Lung (tissue), 12 donors: ENCODE results near the gene FALEC. TPM values are rescaled to one million over a fixed set of nuclear protein-coding genes. Genes with fewer than 3 reads are reported as not detected.

ENCODE experiments used
- ATAC-seq: fragments of 200-7000 bp; cut with Tn5 transposase; one replicate; pipeline ENCODE4 v1.9.1; 2020; ENCODE audit warnings: moderate number of reproducible peaks; ENCODE audit not compliant: insufficient read depth, low FRiP score
- DNase-seq, 3 donors: peaks; one replicate each; pipeline ENCODE4 v3.0.0-alpha.2; 2013 to 2017
- H3K27ac ChIP-seq, 2 donors: one replicate each; pipeline ENCODE4 v1.5.1; 2013; ENCODE audit warnings: mild to moderate bottlenecking in 2 of 2, moderate library complexity in 2 of 2, control low read depth in 1 of 2, inconsistent platforms in 1 of 2, low read depth in 1 of 2, low read length in 1 of 2
- H3K27me3 ChIP-seq, 3 donors: one replicate each; pipeline ENCODE4 v1.5.1; 2013; ENCODE audit warnings: low read length in 2 of 3; ENCODE audit not compliant: control insufficient read depth in 3 of 3, insufficient read depth in 3 of 3
- H3K36me3 ChIP-seq, 4 donors: one replicate each; pipeline ENCODE4 v1.5.1; 2013; ENCODE audit warnings: low read length in 4 of 4, mild to moderate bottlenecking in 1 of 4, moderate library complexity in 1 of 4; ENCODE audit not compliant: control insufficient read depth in 4 of 4, insufficient read depth in 4 of 4
- H3K4me1 ChIP-seq, 5 donors: one replicate each; pipeline ENCODE4 v1.5.1; 2013; ENCODE audit warnings: low read length in 5 of 5, mild to moderate bottlenecking in 2 of 5, moderate library complexity in 1 of 5; ENCODE audit not compliant: control insufficient read depth in 5 of 5, insufficient read depth in 5 of 5
- H3K4me3 ChIP-seq: one replicate; pipeline ENCODE4 v1.5.1; 2013; ENCODE audit warnings: mild to moderate bottlenecking, control low read depth, moderate library complexity
- H3K9ac ChIP-seq, 2 donors: one replicate each; pipeline ENCODE4 v1.5.1; 2013; ENCODE audit warnings: low read length in 2 of 2, control low read depth in 1 of 2; ENCODE audit not compliant: insufficient read depth in 1 of 2
- H3K9me3 ChIP-seq, 4 donors: one replicate each; pipeline ENCODE4 v1.5.1; 2013; ENCODE audit warnings: low read length in 3 of 4, mild to moderate bottlenecking in 1 of 4, moderate library complexity in 1 of 4; ENCODE audit not compliant: control insufficient read depth in 4 of 4, insufficient read depth in 3 of 4
- WGBS, 2 donors: extraction: QIAGEN DNeasy Blood & Tissue Kit; methylation state at CpG; one replicate each; pipeline ENCODE4 v1.1.7; 2013; 5-methylcytosine and 5-hydroxymethylcytosine counted together
- polyA plus RNA-seq, 2 donors: library from polyadenylated mRNA; stranded (reverse); fragments of 200-250 nt; gene quantifications; one replicate each; pipeline ENCODE4 v1.2.1, GENCODE V29; 2013
- total RNA-seq, 2 donors: library from RNA; depleted of rRNA in 1 of 2; stranded (reverse); fragments of >200 nt in 1 of 2; gene quantifications; one replicate each; pipeline ENCODE4 v1.2.1, GENCODE V29; 2014 to 2021
- TF ChIP-seq, protein P1 (sequence below): IDR thresholded peaks from 2 replicates; pipeline ENCODE4 v1.5.1; 2012; ENCODE audit warnings: mild to moderate bottlenecking; ENCODE audit errors: control extremely low read depth, extremely low read depth
- donor health status: control.
- donor health status: control.
- donor health status: Bipolar disorder and iron deficiency.
- donor health status: healthy.
- donor health status: DM: yes; HTN: yes; CAD: no.

FALEC gene
- total and polyA plus RNA-seq, 4 donors, result 0.09 TPM; not detected in 3

DNA sequence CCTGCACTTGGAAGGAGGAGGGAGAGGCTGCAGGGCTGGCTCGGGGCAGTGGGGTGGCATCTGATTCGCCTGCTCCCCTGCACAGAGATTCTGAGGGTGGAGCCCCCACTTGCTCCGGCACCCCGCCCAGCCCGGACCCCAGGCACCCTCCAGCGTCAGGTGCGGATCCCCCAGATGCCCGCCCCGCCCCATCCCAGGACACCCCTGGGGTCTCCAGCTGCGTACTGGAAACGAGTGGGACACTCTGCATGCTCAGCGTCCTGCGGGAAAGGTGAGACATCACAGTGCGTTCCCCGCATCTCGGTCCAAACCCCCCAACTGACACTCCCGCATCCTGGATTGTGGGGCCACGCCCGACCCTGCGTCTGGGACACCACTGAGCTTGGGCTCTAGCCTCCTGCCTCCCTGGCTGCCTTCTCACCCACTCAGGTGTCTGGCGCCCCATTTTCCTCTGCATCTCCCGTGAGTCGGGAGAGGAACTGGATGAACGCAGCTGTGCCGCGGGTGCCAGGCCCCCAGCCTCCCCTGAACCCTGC, 41.6 kb downstream of the FALEC start:
- Histone ChIP-seq H3K9me3 (no peaks in the 10 kb centered on the region), H3K9ac (no peak overlapping the region), H3K27ac (no peak overlapping the region), H3K4me3 (no peak overlapping the region), H3K27me3 (no peaks in the 10 kb centered on the region), H3K4me1 (peaks cover 5 to 30% (median 9%) of the 10 kb centered on the region in 5 donors), H3K36me3 (peaks cover 0 to 24% (median 7%) of the 10 kb centered on the region in 4 donors)
- 93 to 97% methylated on average over 26 of the region's 26 CpGs for WGBS, 2 donors
- DNase-seq, result no peak
- no peak for ATAC-seq
- TF ChIP-seq, protein P1, sequence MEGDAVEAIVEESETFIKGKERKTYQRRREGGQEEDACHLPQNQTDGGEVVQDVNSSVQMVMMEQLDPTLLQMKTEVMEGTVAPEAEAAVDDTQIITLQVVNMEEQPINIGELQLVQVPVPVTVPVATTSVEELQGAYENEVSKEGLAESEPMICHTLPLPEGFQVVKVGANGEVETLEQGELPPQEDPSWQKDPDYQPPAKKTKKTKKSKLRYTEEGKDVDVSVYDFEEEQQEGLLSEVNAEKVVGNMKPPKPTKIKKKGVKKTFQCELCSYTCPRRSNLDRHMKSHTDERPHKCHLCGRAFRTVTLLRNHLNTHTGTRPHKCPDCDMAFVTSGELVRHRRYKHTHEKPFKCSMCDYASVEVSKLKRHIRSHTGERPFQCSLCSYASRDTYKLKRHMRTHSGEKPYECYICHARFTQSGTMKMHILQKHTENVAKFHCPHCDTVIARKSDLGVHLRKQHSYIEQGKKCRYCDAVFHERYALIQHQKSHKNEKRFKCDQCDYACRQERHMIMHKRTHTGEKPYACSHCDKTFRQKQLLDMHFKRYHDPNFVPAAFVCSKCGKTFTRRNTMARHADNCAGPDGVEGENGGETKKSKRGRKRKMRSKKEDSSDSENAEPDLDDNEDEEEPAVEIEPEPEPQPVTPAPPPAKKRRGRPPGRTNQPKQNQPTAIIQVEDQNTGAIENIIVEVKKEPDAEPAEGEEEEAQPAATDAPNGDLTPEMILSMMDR, result no peak

- peaks cover 4 to 30% (median 16%) of the 10 kb centered on the region in 5 donors for H3K4me1 ChIP-seq
- 88% methylated on average over 15 of the region's 15 CpGs for whole genome bisulfite sequencing, 2 donors
- no peak for ATAC-seq
These were observed 42.3 kb downstream of the FALEC start for GRCh38 chr1:150557813-150558212.

GRCh38 chr1:150558303-150558704, 42.8 kb downstream of the FALEC start:
- no peaks in the 10 kb centered on the region for H3K9me3 ChIP-seq
- H3K4me1 ChIP-seq, result peaks cover 3 to 32% (median 19%) of the 10 kb centered on the region in 5 donors
- TF ChIP-seq, protein P1, result no peak
- H3K27me3 ChIP-seq, result no peaks in the 10 kb centered on the region
- ATAC-seq, result no peak
- 78 to 81% methylated on average over 14 to 15 of the region's 15 CpGs for WGBS, 2 donors
- no peak overlapping the region for H3K9ac ChIP-seq
- H3K27ac ChIP-seq, result peak overlapping the region in 1 of 2 donors; percentile 77
- H3K36me3 ChIP-seq, result peaks cover 0 to 24% (median 7%) of the 10 kb centered on the region in 4 donors
- H3K4me3 ChIP-seq, result no peak overlapping the region
- no peak for DNase-seq

More at GRCh38 chr1:150557813-150558212, 42.3 kb downstream of the FALEC start:
- Histone ChIP-seq H3K27me3 (no peaks in the 10 kb centered on the region), H3K9me3 (no peaks in the 10 kb centered on the region), H3K36me3 (peaks cover 0 to 24% (median 7%) of the 10 kb centered on the region in 4 donors), H3K4me3 (no peak overlapping the region), H3K27ac (no peak overlapping the region), H3K9ac (no peak overlapping the region)
- DNase-seq, result no peak
- TF ChIP-seq, protein P1, result no peak
